ENCODE measurements around the gene KLHDC7B. TPM values are rescaled to one million over a fixed set of nuclear protein-coding genes. Genes with fewer than 3 reads are reported as not detected.

KLHDC7B gene
- total RNA-seq, 2 experiments from 2014 or later: 2.3 TPM

DNA sequence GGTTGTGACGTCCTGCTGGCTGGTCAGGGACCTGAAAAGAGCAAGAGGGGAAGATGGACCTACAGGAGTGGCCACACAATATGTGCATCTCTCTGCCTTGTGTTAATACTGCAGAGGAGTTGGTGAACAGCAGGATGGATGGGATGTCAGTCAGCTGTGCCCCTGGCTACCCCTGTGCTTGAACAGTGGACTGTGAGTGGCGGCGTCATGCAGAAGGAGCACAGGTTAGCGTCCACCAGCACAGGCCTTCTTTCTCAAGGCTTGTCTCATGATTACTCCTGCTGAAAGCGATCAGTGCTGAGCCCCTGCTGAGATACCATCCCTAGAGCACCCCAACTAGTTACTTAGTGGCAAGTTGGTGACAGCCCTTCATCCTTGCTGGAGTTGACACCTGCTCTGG is 40.7 kb downstream of the KLHDC7B start:
- no peak for DNase-seq

DNA sequence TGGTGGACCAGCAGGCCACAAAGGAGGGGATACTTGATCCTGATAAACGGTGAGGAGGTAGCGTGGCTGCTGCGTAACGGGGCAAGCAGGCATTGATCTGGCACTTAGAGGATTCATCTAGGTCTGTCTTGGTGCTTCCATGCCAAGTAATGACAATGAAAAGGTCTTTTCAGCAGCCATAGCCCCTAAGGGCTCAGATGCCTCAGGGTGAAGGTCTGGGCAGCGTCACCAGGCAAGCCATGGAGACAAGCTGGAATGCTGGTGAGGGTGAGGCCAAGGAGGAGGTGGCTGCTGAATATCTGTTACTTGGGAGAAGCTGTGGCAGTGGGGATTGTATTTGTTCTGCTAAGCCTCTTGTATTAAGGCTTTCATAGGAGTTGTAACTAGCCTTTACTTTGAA is 41.7 kb downstream of the KLHDC7B start:
- Histone ChIP-seq H3K9me3 (ENCODE audit: control insufficient read depth in 1 of 2, insufficient read depth in 1 of 2, low read length in 2 of 2) (no peaks in the 10 kb centered on the region), H3K36me3 (ENCODE audit: insufficient read depth, low read length) (no peaks in the 10 kb centered on the region), H3K4me1 (ENCODE audit: insufficient read depth, low read length) (peaks cover 8% of the 10 kb centered on the region), H3K27ac (ENCODE audit: low read depth in 1 of 2, low read length in 2 of 2) (no peak overlapping the region), H3K27me3 (ENCODE audit: control insufficient read depth in 1 of 2, insufficient read depth in 2 of 2, low read length in 2 of 2) (no peaks in the 10 kb centered on the region), H3K4me3 (ENCODE audit: low read length) (no peak overlapping the region)
- H3K27ac Mint-ChIP-seq: no peak overlapping the region
- H3K36me3 Mint-ChIP-seq (ENCODE audit: low read depth): peaks cover 12% of the 10 kb centered on the region
- H3K4me1 Mint-ChIP-seq (ENCODE audit: low read depth): peaks cover 15% of the 10 kb centered on the region
- POLR2A ChIA-PET: interaction anchor here (1.1 kb wide), 1 partner anchor 62 kb away, joined by 5 read pairs; the partner anchor contains the start of gene SCO2
- TF ChIP-seq, protein P1, sequence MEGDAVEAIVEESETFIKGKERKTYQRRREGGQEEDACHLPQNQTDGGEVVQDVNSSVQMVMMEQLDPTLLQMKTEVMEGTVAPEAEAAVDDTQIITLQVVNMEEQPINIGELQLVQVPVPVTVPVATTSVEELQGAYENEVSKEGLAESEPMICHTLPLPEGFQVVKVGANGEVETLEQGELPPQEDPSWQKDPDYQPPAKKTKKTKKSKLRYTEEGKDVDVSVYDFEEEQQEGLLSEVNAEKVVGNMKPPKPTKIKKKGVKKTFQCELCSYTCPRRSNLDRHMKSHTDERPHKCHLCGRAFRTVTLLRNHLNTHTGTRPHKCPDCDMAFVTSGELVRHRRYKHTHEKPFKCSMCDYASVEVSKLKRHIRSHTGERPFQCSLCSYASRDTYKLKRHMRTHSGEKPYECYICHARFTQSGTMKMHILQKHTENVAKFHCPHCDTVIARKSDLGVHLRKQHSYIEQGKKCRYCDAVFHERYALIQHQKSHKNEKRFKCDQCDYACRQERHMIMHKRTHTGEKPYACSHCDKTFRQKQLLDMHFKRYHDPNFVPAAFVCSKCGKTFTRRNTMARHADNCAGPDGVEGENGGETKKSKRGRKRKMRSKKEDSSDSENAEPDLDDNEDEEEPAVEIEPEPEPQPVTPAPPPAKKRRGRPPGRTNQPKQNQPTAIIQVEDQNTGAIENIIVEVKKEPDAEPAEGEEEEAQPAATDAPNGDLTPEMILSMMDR (IDR thresholded peaks at IDR 0.05): no peak
- intact Hi-C loops (cut with DNase I, micrococcal nuclease): no loop called here
- no peaks in the 10 kb centered on the region for H3K27me3 Mint-ChIP-seq
- no peaks in the 10 kb centered on the region for H3K9me3 Mint-ChIP-seq
- CTCF ChIA-PET: no interaction called here
- no peak for DNase-seq
- H3K4me3 Mint-ChIP-seq: no peak overlapping the region
- no peak for ATAC-seq (ENCODE audit: poor library complexity)

More for the DNA sequence above, 40.7 kb downstream of the KLHDC7B start:
- Histone ChIP-seq H3K9me3 (ENCODE audit: control insufficient read depth in 1 of 2, insufficient read depth in 1 of 2, low read length in 2 of 2) (no peaks in the 10 kb centered on the region), H3K4me1 (ENCODE audit: insufficient read depth, low read length) (peaks cover 16% of the 10 kb centered on the region), H3K27me3 (ENCODE audit: control insufficient read depth in 1 of 2, insufficient read depth in 2 of 2, low read length in 2 of 2) (no peaks in the 10 kb centered on the region), H3K4me3 (ENCODE audit: low read length) (no peak overlapping the region), H3K27ac (ENCODE audit: low read depth in 1 of 2, low read length in 2 of 2) (no peak overlapping the region), H3K36me3 (ENCODE audit: insufficient read depth, low read length) (no peaks in the 10 kb centered on the region)
- POLR2A ChIA-PET: interaction anchor here (1.1 kb wide), 1 partner anchor 61 kb away, joined by 5 read pairs; the partner anchor contains the start of gene SCO2
- Mint-ChIP-seq H3K27ac (no peak overlapping the region), H3K4me1 (ENCODE audit: low read depth) (peaks cover 21% of the 10 kb centered on the region), H3K4me3 (no peak overlapping the region), H3K9me3 (no peaks in the 10 kb centered on the region), H3K27me3 (no peaks in the 10 kb centered on the region), H3K36me3 (ENCODE audit: low read depth) (peaks cover 7% of the 10 kb centered on the region)
- intact Hi-C loops (cut with DNase I, micrococcal nuclease): no loop called here
- CTCF ChIA-PET: no interaction called here
- TF ChIP-seq, protein P1 (IDR thresholded peaks at IDR 0.05): no peak
- ATAC-seq (ENCODE audit: poor library complexity): no peak

DNA sequence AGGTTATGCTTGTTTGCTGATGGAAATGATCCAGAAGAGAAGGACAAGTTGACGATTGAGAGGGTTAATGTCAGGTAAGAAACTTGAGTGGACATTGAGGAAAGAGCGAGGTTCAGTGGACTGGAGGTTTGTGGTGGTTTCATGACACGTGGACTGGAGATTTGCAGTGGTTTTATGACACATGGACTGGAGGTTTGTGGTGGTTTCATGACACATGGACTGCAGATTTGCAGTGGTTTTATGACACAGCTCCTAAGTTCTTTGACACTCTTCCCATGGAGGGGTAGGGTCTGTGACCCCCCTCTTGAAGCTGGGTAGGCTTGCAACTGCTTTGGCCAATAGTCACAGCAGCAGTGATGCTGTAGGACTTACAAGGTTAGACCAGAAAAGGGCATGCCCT is 49.5 kb downstream of the KLHDC7B start:
- peaks cover 15 to 17% of the 10 kb centered on the region in 2 experiments for H3K27me3 ChIP-seq (ENCODE audit: control insufficient read depth in 1 of 2, insufficient read depth in 2 of 2, low read length in 2 of 2)
- H3K36me3 ChIP-seq (ENCODE audit: insufficient read depth, low read length): no peaks in the 10 kb centered on the region
- DNase-seq (no peak), ATAC-seq (ENCODE audit: poor library complexity) (no peak)
- POLR2A ChIA-PET: no interaction called here
- peaks cover 3% of the 10 kb centered on the region for H3K4me1 ChIP-seq (ENCODE audit: insufficient read depth, low read length)
- no peak overlapping the region for H3K4me3 ChIP-seq (ENCODE audit: low read length)
- no peak overlapping the region for H3K27ac ChIP-seq (ENCODE audit: low read depth in 1 of 2, low read length in 2 of 2)
- CTCF ChIA-PET: no interaction called here
- H3K9me3 ChIP-seq (ENCODE audit: control insufficient read depth in 1 of 2, insufficient read depth in 1 of 2, low read length in 2 of 2): peaks cover 0 to 8% of the 10 kb centered on the region in 2 experiments
- Mint-ChIP-seq H3K27me3 (peaks cover 17% of the 10 kb centered on the region), H3K27ac (no peak overlapping the region), H3K36me3 (ENCODE audit: low read depth) (peaks cover 14% of the 10 kb centered on the region), H3K9me3 (no peaks in the 10 kb centered on the region), H3K4me1 (ENCODE audit: low read depth) (peaks cover 5% of the 10 kb centered on the region), H3K4me3 (no peak overlapping the region)
- intact Hi-C loops (cut with DNase I, micrococcal nuclease): no loop called here
- TF ChIP-seq, protein P1 (IDR thresholded peaks at IDR 0.05): no peak
